ENCODE data around the gene PANK3. TPM values are rescaled to one million over a fixed set of nuclear protein-coding genes. Genes with fewer than 3 reads are reported as not detected.

The PANK3 gene
- polyA plus RNA-seq, 3 donors, result 9.0 to 11.9 (median 9.3) TPM

DNA sequence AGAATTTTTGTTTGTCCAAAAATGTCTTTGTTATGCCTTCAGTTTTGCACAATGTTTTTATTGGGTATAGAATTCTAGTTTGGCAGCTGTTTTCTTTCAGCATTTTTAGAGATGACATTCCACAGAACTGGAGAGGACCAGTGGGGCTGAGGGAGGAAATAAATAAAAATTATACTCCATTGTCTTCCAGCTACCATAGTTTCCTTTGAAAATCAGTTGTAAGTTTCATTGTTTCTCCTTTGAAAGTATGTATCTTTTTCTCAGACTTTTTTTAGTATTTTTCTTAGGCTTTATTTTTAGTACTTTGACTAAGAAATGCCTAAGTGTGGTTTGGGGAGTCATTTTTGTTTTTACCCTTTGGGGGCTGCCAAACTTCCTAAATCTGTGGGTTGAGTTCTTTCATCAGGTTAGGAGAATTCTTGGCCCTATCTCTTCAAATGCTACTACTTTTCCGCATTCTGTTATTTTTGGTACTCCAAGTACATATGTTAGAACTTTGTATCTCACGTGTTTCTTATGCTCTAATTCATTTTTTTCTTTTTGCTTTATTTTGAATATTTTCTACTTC is 65.2 kb downstream of the PANK3 start:
- H3K4me3 Mint-ChIP-seq, result no peak overlapping the region
- intact Hi-C loops (cut with micrococcal nuclease), result no loop called here
- Histone ChIP-seq H3K4me3 (replicated peaks in 1 of 3; ENCODE audit: low read depth in 2 of 3, low read length in 3 of 3) (no peak overlapping the region), H4K20me1 (ENCODE audit: insufficient read depth, low read length) (no peaks in the 10 kb centered on the region), H3K36me3 (replicated peaks in 1 of 2; ENCODE audit: control insufficient read depth in 1 of 2, insufficient read depth in 2 of 2, low read length in 2 of 2) (peaks cover 98 to 100% of the 10 kb centered on the region in 2 donors), H3K4me1 (ENCODE audit: control insufficient read depth in 1 of 2, insufficient read depth in 2 of 2, low read length in 2 of 2) (no peaks in the 10 kb centered on the region), H3K27me3 (ENCODE audit: control insufficient read depth in 2 of 2, insufficient read depth in 2 of 2, low read length in 2 of 2) (no peaks in the 10 kb centered on the region), H3K9me3 (replicated peaks in 1 of 2; ENCODE audit: control insufficient read depth in 1 of 2, insufficient read depth in 1 of 2, low read length in 2 of 2) (peaks cover 12 to 24% of the 10 kb centered on the region in 2 donors), H3K9ac (ENCODE audit: insufficient read depth, low read length, poor library complexity, severe bottlenecking) (no peak overlapping the region), H3K4me2 (replicated peaks; ENCODE audit: extremely low read depth, low read length, poor library complexity, severe bottlenecking) (no peak overlapping the region), H3K79me2 (ENCODE audit: insufficient read depth, low read length) (no peaks in the 10 kb centered on the region), H3K27ac (ENCODE audit: low read depth in 1 of 2, low read length in 2 of 2) (no peak overlapping the region), H2AFZ (ENCODE audit: insufficient read depth, low read depth, low read length, poor library complexity, severe bottlenecking) (no peak overlapping the region)
- TF ChIP-seq, protein P1, sequence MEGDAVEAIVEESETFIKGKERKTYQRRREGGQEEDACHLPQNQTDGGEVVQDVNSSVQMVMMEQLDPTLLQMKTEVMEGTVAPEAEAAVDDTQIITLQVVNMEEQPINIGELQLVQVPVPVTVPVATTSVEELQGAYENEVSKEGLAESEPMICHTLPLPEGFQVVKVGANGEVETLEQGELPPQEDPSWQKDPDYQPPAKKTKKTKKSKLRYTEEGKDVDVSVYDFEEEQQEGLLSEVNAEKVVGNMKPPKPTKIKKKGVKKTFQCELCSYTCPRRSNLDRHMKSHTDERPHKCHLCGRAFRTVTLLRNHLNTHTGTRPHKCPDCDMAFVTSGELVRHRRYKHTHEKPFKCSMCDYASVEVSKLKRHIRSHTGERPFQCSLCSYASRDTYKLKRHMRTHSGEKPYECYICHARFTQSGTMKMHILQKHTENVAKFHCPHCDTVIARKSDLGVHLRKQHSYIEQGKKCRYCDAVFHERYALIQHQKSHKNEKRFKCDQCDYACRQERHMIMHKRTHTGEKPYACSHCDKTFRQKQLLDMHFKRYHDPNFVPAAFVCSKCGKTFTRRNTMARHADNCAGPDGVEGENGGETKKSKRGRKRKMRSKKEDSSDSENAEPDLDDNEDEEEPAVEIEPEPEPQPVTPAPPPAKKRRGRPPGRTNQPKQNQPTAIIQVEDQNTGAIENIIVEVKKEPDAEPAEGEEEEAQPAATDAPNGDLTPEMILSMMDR (IDR thresholded peaks at IDR 0.05), result no peak
- H3K27ac Mint-ChIP-seq, result no peak overlapping the region
- DNase-seq, result no peak
- peaks cover 12 to 24% (median 20%) of the 10 kb centered on the region in 7 donors for H3K9me3 Mint-ChIP-seq
- no peaks in the 10 kb centered on the region for H3K27me3 Mint-ChIP-seq (ENCODE audit: low read depth in 3 of 3)
- no peaks in the 10 kb centered on the region for H3K4me1 Mint-ChIP-seq
- WGBS (ENCODE audit: insufficient coverage), result no CpG with 5 or more reads among the region's 2 CpGs
- peaks cover 91 to 99% of the 10 kb centered on the region in 2 donors for H3K36me3 Mint-ChIP-seq

DNA sequence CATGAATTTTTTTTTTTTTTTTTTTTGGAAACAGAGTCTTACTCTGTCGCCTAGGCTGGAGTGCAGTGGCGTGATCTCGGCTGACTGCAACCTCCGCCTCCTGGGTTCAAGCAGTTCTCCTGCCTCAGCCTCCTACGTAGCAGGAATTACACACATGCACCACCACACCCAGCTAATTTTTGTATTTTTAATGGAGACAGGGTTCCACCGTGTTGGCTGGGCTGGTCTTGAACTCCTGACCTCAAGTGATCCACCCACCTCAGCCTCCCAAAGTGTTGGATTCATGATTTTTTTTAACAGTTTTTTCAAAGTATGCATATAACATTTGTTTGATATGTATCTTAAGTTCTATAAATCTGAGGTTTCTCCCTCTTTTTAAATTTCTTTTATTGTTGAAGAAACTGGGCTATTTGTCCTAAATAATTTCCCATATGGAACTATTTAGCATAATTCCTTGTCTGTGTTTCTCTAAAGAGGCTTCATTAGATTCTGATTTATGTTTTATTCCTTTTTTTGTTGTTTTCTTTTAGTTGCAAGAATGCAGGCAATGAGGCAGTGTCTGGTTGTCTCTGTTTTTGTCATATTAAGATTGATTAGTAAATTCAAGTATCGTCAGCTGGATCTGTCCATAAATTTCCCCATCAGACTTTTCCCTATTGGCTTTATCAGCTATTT is 76.5 kb downstream of the PANK3 start:
- H3K27ac ChIP-seq (ENCODE audit: low read depth in 1 of 2, low read length in 2 of 2), result no peak overlapping the region
- H3K27me3 ChIP-seq (ENCODE audit: control insufficient read depth in 2 of 2, insufficient read depth in 2 of 2, low read length in 2 of 2), result no peaks in the 10 kb centered on the region
- Mint-ChIP-seq H3K4me3 (no peak overlapping the region), H3K36me3 (peaks cover 65 to 87% of the 10 kb centered on the region in 2 donors), H3K4me1 (no peaks in the 10 kb centered on the region), H3K9me3 (no peaks in the 10 kb centered on the region), H3K27ac (no peak overlapping the region), H3K27me3 (ENCODE audit: low read depth in 3 of 3) (no peaks in the 10 kb centered on the region)
- intact Hi-C loops (cut with micrococcal nuclease), result no loop called here
- no peaks in the 10 kb centered on the region for H4K20me1 ChIP-seq (ENCODE audit: insufficient read depth, low read length)
- H3K4me2 ChIP-seq (replicated peaks; ENCODE audit: extremely low read depth, low read length, poor library complexity, severe bottlenecking), result no peak overlapping the region
- no peak for DNase-seq
- H3K79me2 ChIP-seq (ENCODE audit: insufficient read depth, low read length), result no peaks in the 10 kb centered on the region
- no peaks in the 10 kb centered on the region for H3K9me3 ChIP-seq (replicated peaks in 1 of 2; ENCODE audit: control insufficient read depth in 1 of 2, insufficient read depth in 1 of 2, low read length in 2 of 2)
- H3K4me3 ChIP-seq (replicated peaks in 1 of 3; ENCODE audit: low read depth in 2 of 3, low read length in 3 of 3), result no peak overlapping the region
- no peak overlapping the region for H2AFZ ChIP-seq (ENCODE audit: insufficient read depth, low read depth, low read length, poor library complexity, severe bottlenecking)
- H3K4me1 ChIP-seq (ENCODE audit: control insufficient read depth in 1 of 2, insufficient read depth in 2 of 2, low read length in 2 of 2), result no peaks in the 10 kb centered on the region
- peaks cover 77 to 91% of the 10 kb centered on the region in 2 donors for H3K36me3 ChIP-seq (replicated peaks in 1 of 2; ENCODE audit: control insufficient read depth in 1 of 2, insufficient read depth in 2 of 2, low read length in 2 of 2)
- no CpG with 5 or more reads among the region's 7 CpGs for WGBS (ENCODE audit: insufficient coverage)
- TF ChIP-seq, protein P1 (IDR thresholded peaks at IDR 0.05), result no peak
- H3K9ac ChIP-seq (ENCODE audit: insufficient read depth, low read length, poor library complexity, severe bottlenecking), result no peak overlapping the region

Small RNA genes within 50 kb of the gene (small RNA-seq; reads per million reads assigned to genes)
- gene MIR103A1 (ENCODE audit: insufficient read length, low read depth), result 15.4 reads per million, percentile 83 among the genes with 10 or more reads in this experiment

Other genes with a start within 250 kb of the PANK3 start
- gene RARS1, start 92.9 kb downstream of the PANK3 start, polyA plus RNA-seq, result 10 to 100 TPM; 16.1 to 27.0 (median 23.2) TPM
- gene FBLL1, start 50.1 kb downstream of the PANK3 start, polyA plus RNA-seq, result under 1 TPM in 1 of 3 donors, not detected in 2; 0.08 TPM